ENCODE results near the gene LRMDA.

LRMDA gene

DNA sequence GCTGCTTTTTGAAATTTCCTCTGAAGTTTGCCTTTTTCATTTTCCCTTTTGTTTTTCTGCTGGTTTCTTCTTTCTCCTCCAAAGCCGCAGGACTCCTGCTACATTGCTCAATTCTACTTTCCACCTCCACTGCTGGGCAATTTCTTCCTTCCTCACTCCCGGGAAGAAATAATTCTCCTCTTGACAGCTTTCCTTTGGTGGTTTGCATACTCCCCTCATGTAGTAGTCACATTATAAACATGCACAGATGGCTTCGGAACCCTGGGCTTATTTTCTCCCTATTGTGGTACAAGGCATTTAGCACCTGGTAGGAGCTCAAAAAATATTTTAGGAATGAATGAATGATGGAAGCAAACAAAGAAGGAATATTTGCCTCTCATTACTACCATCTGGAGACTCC lies 977.2 kb downstream of the LRMDA start:
- TF ChIP-seq CTCF (conservative IDR thresholded peaks at IDR 0.05; ENCODE audit: low read depth, low read length): no peak
- no peaks in the 10 kb centered on the region for H3K4me1 ChIP-seq (ENCODE audit: low read depth, poor library complexity, severe bottlenecking)
- no peak overlapping the region for H2AFZ ChIP-seq (ENCODE audit: low read depth)
- H3K4me3 ChIP-seq (IDR thresholded peaks at IDR 0.05; ENCODE audit: insufficient read depth, low read depth, low read length): no peak overlapping the region
- H3K79me2 ChIP-seq (ENCODE audit: insufficient read depth, low read depth): no peaks in the 10 kb centered on the region
- no peak overlapping the region for H3K9ac ChIP-seq
- H3K4me2 ChIP-seq: no peak overlapping the region
- no peaks in the 10 kb centered on the region for H3K36me3 ChIP-seq (ENCODE audit: insufficient read depth)
- H3K27me3 ChIP-seq (ENCODE audit: insufficient read depth, low read depth): no peaks in the 10 kb centered on the region
- no peaks in the 10 kb centered on the region for H4K20me1 ChIP-seq (ENCODE audit: insufficient read depth)
- H3K27ac ChIP-seq: no peak overlapping the region

DNA sequence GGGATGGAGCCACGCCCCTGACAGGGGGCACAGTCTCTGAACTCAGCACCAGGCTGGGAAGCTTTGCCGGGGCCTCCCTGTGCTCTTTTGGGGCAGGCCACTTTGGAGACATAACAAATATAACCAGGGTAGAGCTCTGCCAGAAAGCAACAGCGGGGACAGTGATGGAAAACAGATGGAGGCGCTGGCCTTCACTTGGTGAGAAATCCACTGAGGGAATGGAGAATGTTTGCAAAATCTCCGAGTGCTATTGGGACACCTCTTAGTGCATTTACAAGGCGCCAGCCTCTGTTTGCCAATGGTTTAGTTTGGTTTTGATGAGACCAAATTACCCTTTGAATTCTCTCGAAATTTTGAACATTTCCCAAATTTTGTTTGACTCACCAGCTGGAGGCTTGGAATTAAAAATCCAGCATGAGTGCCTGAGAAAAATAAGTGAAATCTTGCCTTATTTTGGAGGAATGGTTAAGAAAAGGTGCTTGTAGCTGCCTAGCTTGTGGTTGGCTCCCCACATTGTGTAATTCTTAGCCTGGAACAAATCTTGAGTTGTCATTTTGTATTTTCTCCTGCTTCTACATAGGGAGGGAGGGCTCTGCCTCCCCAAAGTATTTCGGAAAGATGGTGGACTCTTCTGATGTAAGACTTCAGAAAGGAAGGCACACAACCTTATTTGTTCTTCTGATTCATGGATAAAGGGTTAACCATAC lies 980.5 kb downstream of the LRMDA start:
- Histone ChIP-seq H3K9ac (no peak overlapping the region), H4K20me1 (ENCODE audit: insufficient read depth) (no peaks in the 10 kb centered on the region), H3K27me3 (ENCODE audit: insufficient read depth, low read depth) (no peaks in the 10 kb centered on the region), H2AFZ (ENCODE audit: low read depth) (no peak overlapping the region), H3K79me2 (ENCODE audit: insufficient read depth, low read depth) (no peaks in the 10 kb centered on the region), H3K4me3 (IDR thresholded peaks at IDR 0.05; ENCODE audit: insufficient read depth, low read depth, low read length) (no peak overlapping the region), H3K4me1 (ENCODE audit: low read depth, poor library complexity, severe bottlenecking) (no peaks in the 10 kb centered on the region), H3K4me2 (no peak overlapping the region), H3K36me3 (ENCODE audit: insufficient read depth) (no peaks in the 10 kb centered on the region), H3K27ac (no peak overlapping the region)
- no peak for TF ChIP-seq CTCF (conservative IDR thresholded peaks at IDR 0.05; ENCODE audit: low read depth, low read length)

- Histone ChIP-seq H3K4me1 (ENCODE audit: low read depth, poor library complexity, severe bottlenecking) (no peaks in the 10 kb centered on the region), H3K79me2 (ENCODE audit: insufficient read depth, low read depth) (no peaks in the 10 kb centered on the region)
Measured at GRCh38 chr10:76415554-76415953, 984.1 kb downstream of the LRMDA start.

DNA sequence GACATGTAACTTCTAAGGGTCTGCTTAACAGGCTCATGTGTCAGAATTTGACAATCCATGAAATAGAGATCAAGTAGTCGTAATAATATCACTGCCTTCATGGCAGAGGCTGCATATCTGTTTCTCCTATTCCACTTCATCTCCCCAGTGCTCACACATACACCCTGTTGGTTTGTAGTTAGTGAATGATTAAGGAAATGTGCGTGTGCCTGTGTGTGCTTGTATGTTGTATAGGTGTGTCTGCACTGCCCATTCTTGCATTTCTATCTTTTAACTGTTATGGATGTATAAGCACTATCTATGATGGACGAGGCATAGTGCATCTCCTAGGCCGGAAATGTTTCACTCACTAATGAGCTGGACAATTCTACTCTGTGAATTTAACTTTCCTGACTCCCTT lies 985.2 kb downstream of the LRMDA start:
- H3K79me2 ChIP-seq (ENCODE audit: insufficient read depth, low read depth): no peaks in the 10 kb centered on the region
- H2AFZ ChIP-seq (ENCODE audit: low read depth): no peak overlapping the region
- no peak overlapping the region for H3K4me3 ChIP-seq (IDR thresholded peaks at IDR 0.05; ENCODE audit: insufficient read depth, low read depth, low read length)
- no peaks in the 10 kb centered on the region for H4K20me1 ChIP-seq (ENCODE audit: insufficient read depth)
- H3K27ac ChIP-seq: no peak overlapping the region
- TF ChIP-seq CTCF (conservative IDR thresholded peaks at IDR 0.05; ENCODE audit: low read depth, low read length): no peak
- no peak overlapping the region for H3K9ac ChIP-seq
- H3K4me2 ChIP-seq: no peak overlapping the region
- no peaks in the 10 kb centered on the region for H3K36me3 ChIP-seq (ENCODE audit: insufficient read depth)
- no peaks in the 10 kb centered on the region for H3K4me1 ChIP-seq (ENCODE audit: low read depth, poor library complexity, severe bottlenecking)
- no peaks in the 10 kb centered on the region for H3K27me3 ChIP-seq (ENCODE audit: insufficient read depth, low read depth)

More at GRCh38 chr10:76415554-76415953, 984.1 kb downstream of the LRMDA start:
- Histone ChIP-seq H3K4me3 (IDR thresholded peaks at IDR 0.05; ENCODE audit: insufficient read depth, low read depth, low read length) (no peak overlapping the region), H3K27ac (no peak overlapping the region), H3K4me2 (no peak overlapping the region), H3K27me3 (ENCODE audit: insufficient read depth, low read depth) (no peaks in the 10 kb centered on the region), H3K9ac (no peak overlapping the region), H4K20me1 (ENCODE audit: insufficient read depth) (no peaks in the 10 kb centered on the region), H3K36me3 (ENCODE audit: insufficient read depth) (no peaks in the 10 kb centered on the region), H2AFZ (ENCODE audit: low read depth) (no peak overlapping the region)
- no peak for TF ChIP-seq CTCF (conservative IDR thresholded peaks at IDR 0.05; ENCODE audit: low read depth, low read length)
